Putamen (tissue), 1 donor: Measurements from ENCODE around the gene PLXNA4.
"Not testable (repeated sequence)": the region's sequence is repeated elsewhere in the genome, so short reads cannot be mapped to it uniquely, and the experiment has no call there.

Experiments
- DNase-seq: peaks from one replicate; pipeline ENCODE4 v3.0.0-alpha.2; 2016; ENCODE audit warnings: low spot score

Gene PLXNA4

DNA sequence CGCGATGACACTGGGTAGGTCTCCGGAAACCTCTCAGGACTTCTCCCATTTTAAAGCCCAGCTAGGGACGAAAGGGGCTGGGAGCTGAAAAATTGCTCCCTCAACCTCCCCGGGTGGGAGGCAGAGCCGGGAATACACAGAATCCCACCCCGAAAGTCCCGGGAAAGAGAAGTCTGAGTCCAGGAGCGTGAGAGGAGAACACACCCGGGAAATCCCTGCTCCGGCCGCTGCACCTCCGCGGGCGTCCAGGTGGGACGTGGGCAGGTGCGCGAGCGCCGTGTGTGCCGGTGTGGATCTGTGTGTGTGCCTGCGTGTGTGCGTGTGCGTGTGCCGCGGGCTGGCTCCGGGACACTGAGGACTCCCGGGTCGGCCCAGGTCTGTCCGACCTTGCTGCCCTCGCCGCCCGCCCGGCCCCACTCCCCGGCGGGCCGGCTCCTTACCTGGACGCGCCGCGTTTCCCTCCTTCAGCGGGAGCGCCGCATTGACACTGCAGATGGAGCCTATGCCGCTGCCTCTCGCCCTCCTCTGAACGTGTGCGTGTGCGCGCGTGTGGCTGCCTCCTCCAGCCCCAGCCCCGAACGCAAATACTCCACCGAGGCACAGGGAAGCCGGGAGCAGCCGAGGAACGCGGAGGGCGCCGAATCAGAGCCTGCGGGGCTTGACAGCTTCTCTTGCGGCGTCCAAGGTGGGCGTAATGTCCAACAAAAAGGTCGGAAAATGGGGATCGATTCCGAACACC is at the start of gene PLXNA4:
TSS of gene PLXNA4 (minus strand) at position 489 of the 739 bp plus-strand sequence. CDS start 67,777 bp downstream, outside the sequence.
- DNase-seq: peak; percentile 55

- DNase-seq: no peak
Observed at GRCh38 chr7:132625651-132626050, 49.4 kb upstream of the PLXNA4 start.

- DNase-seq: no peak
Observed at GRCh38 chr7:132622081-132622480, 45.8 kb upstream of the PLXNA4 start.

DNA sequence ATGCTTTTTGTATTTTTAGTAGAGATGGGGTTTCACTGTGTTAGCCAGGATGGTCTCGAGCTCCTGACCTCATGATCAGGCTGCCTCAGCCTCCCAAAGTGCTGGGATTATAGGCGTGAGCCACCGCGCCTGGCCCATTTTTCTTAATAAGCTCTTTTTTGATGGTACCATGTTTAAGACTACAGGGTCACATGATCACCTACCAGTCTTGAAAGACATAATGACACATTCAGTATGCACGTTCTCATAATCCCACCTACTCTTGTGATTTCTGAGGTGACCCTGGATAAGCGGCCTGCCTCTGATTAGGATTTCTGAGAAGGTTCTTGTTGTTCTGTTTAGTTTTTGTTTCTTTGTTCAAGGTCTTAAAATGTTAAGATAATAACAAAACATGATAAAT is 43.7 kb upstream of the PLXNA4 start:
- no peak for DNase-seq

GRCh38 chr7:132618956-132619305 is 42.7 kb upstream of the PLXNA4 start:
- no peak for DNase-seq

DNA sequence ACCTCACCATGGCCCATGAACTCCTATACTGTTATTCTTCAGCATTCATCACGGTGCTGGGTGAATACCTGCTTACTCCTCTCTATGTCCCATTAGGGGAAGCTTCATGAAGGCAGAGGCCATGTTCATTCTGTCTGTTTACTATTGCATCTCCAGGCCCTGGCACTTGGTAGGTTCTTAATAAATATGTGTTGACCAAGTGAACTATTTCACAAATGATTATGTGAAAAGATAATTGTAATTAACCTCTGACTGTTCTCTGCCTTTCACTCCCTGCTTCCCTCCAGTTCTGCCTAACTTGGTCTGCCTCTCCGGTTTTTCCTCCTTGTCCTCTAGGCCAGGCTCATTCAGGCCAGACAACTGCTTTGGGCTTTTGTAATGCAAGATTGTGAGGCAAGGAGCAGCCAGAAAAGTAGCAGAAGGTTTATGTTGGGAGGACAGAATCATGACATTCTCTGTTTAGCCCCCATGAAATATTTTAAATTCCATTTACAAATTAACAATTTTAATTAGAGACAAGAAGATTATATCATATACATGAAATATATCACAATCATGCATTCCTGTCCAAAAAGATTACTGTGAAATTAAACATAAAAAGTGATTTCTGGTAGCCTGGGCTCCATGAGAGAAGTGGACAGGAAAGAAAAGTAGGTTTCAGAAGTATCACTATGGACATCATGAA is 42.1 kb upstream of the PLXNA4 start:
- no peak for DNase-seq

- peak; percentile 6 for DNase-seq
Observed at GRCh38 chr7:132614428-132615318, 38.4 kb upstream of the PLXNA4 start.

DNA sequence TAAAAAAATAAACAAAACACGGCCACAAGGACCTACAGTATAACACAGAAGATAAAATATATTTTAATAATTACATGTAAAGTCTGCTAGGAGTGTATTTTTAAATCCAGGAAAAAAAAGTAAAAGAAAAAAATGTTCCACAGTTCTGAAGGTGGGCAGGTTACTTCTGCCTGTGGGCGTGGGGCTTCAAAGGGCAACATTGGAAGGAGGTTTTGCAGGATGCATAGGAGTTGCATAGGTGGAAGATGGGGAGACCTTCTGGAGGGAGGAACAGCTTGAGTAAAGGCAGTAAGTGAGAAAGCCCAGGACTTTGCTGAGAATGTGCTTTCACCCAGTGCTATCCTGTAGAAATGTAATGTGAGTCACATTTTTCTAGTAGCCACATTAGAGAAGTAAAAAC is 37.5 kb upstream of the PLXNA4 start:
- no peak for DNase-seq

- DNase-seq: no peak
Observed at GRCh38 chr7:132610995-132611394, 34.7 kb upstream of the PLXNA4 start.

DNA sequence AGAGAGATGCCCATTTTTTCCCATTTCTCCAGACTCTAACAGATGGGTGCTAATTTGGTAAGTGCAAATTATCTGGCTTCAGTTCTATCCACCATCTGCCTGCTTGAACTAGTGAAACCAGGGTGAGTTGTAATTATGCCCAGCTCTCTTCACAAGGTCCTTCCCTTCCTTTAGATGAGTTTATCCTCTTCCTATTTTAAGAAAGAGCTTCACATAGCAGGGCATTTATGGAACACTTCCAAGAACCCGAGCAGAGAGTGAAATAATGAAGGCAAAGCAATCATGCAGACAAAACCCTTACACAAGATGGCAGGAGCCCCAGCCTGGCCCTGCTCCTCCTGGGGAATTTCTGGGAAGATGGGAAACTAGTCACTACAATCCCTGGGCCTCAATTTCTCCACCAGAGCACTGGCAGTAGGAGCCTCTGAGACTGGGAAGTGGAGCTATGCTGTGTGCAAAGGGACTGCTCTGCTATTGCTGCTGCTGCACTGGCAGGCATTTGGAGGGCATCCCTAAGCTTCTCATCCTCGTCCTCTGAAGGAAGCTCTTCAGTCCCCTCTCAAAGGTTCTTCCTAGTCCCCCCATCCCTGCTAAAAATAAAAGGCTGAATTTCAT is 33.7 kb upstream of the PLXNA4 start:
- no peak for DNase-seq

DNA sequence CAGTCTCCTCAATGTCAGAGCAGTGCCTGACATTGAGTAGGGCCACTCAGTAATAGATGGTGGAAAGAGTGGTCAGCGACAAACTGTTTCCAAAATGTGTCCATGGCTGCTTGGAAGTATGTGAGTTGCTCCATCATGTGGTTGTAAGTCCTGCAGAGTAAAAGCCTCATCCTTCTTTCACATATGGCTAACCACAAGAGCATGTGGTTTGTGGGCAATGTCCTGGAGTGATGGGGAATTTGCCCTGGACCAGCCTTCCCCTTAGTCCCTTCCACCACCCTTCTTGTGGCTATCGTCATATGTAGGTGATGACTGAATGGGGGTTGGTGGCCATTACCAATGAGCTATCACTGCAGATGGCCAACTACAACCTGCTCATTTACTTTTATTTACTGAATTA is 33.0 kb upstream of the PLXNA4 start:
- no peak for DNase-seq

GRCh38 chr7:132608523-132608922 is 32.3 kb upstream of the PLXNA4 start:
- no peak for DNase-seq

DNA sequence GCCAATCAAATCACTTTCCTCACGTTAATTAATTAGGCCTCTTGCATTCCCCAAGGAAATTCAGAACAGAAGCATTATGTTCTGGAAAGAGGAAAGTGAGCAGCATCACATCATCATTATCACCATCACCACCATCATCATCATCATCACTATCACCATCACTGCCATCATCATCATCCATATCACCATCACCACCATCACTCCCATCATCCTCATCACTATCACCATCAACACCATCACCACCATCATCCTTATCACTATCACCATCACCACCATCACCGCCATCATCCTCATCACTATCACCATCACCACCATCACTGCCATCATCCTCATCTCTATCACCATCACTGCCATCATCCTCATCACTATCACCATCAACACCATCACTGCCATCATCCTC is 31.4 kb upstream of the PLXNA4 start:
- DNase-seq: no peak

DNA sequence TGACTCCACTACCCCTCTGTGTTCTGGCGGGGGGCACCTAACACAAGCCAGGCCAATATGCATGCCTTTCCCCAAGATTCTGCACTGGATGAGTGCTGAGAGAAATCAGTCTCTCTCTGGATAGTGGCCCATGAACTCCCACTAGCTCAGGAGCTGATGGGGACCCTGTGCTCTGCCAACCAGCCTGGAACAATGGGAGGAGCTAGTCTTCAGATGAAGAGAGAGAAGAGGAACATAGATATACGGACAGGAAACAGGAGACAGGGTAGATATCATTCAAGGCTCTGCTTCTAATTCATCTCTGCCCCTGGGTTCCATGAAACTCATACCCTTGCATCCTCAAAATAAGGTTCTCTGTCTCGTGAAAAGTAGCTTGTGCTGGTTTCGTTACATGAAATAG is 27.9 kb upstream of the PLXNA4 start:
- no peak for DNase-seq

DNA sequence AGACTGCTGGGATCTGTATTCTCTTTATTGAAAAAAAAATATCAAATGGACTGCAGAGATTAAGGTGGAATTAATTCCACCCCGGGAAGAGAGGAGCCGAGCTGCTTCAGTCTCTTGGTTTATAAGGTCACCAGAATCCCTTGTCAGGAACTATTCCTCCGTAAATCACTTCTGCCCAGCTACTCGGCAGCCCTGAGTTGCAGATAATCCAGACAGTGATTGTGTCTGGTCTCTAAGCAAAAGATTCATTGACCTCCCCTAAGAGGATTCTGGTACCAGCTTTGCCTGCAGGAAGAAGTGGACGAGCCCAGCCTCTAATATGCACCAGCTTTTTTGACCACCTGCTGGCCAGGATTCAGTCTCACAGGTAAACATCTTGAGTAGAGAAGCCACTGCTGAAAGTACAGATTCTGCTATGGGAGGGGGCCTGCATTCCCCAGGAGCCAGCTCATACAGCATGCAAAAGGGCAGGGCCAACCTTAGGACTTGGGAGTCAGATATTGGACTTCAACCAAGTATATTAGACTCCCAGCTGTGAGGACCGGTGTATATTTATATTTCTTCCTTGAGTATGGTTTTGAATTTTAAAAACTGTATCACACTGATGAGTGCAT is 27.1 kb upstream of the PLXNA4 start:
- no peak for DNase-seq

- no peak for DNase-seq
Observed at GRCh38 chr7:132601783-132602182, 25.5 kb upstream of the PLXNA4 start.

DNA sequence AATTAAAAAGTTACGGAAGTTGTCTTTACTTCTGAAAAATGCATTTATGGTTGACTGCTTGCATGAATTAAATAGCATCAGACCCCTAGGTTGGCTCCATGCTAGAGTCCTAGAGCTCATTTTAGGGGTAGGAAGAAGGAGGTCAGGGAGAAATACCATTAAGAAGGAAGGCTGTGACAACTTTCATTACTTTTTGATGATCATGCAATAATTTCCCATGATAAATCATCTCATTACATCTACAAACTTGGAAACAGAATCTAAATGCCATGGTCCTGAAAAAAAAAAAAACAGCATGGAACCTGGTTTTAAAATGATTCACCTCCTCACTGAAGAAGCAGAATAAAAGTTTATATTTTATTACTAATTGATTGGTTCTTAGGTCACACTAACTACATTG is 20.3 kb upstream of the PLXNA4 start:
- DNase-seq: no peak

GRCh38 chr7:132594741-132595140 is 18.5 kb upstream of the PLXNA4 start:
- not testable (repeated sequence) for DNase-seq

GRCh38 chr7:132592936-132593335 is 16.7 kb upstream of the PLXNA4 start:
- no peak for DNase-seq

GRCh38 chr7:132592231-132592920 is 16.1 kb upstream of the PLXNA4 start:
- no peak for DNase-seq

GRCh38 chr7:132590162-132590561 is 13.9 kb upstream of the PLXNA4 start:
- DNase-seq: no peak
